ENCODE data around the gene PUM2.

The PUM2 gene

DNA sequence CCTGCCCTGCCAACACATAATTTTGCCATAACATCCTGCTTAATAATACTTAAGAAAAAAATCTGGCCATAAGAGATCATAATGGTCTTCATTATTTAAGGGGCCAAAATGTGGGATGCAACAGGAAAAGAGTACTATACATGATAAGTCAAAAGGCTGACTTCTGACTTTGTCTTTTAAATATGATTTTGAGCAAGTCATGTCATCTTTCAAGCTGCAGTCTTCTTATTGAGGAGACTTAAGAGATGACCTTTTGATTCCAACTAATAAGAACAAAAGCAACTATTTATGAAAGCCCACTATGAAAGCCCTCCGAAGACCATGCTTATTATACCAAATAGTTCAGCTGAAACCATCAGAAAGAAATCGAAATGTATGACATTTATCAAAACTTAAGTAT is 41.6 kb downstream of the PUM2 start:
- H3K36me3 ChIP-seq (ENCODE audit: control insufficient read depth, insufficient read depth, low read length), result peaks cover 82% of the 10 kb centered on the region
- H3K4me1 ChIP-seq (ENCODE audit: control insufficient read depth, insufficient read depth, low read length), result no peaks in the 10 kb centered on the region; the same call in 1 of the 2 replicates
- no peaks in the 10 kb centered on the region for H3K27me3 ChIP-seq (ENCODE audit: control insufficient read depth, insufficient read depth, low read length)
- H3K9me3 ChIP-seq (ENCODE audit: control insufficient read depth, insufficient read depth, low read length), result no peaks in the 10 kb centered on the region
- no peak overlapping the region for H3K4me3 ChIP-seq (ENCODE audit: low read depth, low read length)
- H3K9ac ChIP-seq (ENCODE audit: low read depth, low read length), result no peak overlapping the region
- no peak overlapping the region for H3K27ac ChIP-seq (ENCODE audit: low read depth, low read length)

DNA sequence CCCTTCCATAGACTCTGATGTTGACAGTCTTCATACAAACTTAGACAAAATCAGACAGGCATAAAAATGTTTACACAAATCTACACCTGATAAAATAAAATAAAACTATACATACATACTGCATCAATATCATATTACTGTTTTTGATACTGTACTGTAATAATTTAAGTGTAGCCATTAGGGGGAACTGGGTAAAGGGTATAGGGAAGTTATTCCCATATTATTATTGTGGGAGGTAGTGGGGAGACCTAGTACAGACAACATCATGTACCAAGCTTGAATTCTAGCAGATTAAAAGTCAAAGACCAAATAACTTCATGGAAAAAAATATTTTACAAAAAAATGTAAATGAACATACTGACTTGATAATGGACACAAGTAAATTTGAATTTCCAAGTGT is 43.3 kb downstream of the PUM2 start:
- Histone ChIP-seq H3K27ac (ENCODE audit: low read depth, low read length) (no peak overlapping the region), H3K4me1 (ENCODE audit: control insufficient read depth, insufficient read depth, low read length) (no peaks in the 10 kb centered on the region), H3K9me3 (ENCODE audit: control insufficient read depth, insufficient read depth, low read length) (no peaks in the 10 kb centered on the region), H3K9ac (ENCODE audit: low read depth, low read length) (no peak overlapping the region), H3K4me3 (ENCODE audit: low read depth, low read length) (no peak overlapping the region), H3K27me3 (ENCODE audit: control insufficient read depth, insufficient read depth, low read length) (no peaks in the 10 kb centered on the region), H3K36me3 (ENCODE audit: control insufficient read depth, insufficient read depth, low read length) (peaks cover 86% of the 10 kb centered on the region)

DNA sequence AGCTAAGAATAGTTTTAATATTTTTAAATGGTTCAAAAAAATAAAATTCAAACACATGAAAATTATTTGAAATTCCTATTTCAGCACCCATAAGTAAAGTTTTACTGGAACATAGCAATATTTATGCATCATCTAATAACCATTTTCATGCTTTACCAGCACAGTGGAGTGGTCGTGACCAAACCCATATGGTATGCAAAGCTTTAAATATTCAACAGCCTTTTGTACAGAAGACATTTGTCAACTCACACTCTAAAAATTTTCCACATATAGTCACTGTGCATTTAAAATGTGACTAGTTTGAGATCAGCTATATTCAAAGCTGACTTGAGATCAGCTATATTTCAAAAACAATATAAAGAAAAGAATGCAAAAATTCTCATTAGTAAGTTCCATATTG is 46.2 kb downstream of the PUM2 start:
- H3K27me3 ChIP-seq (ENCODE audit: control insufficient read depth, insufficient read depth, low read length), result no peaks in the 10 kb centered on the region
- H3K4me1 ChIP-seq (ENCODE audit: control insufficient read depth, insufficient read depth, low read length), result no peaks in the 10 kb centered on the region
- H3K9me3 ChIP-seq (ENCODE audit: control insufficient read depth, insufficient read depth, low read length), result no peaks in the 10 kb centered on the region
- H3K9ac ChIP-seq (ENCODE audit: low read depth, low read length), result no peak overlapping the region
- peaks cover 83% of the 10 kb centered on the region for H3K36me3 ChIP-seq (ENCODE audit: control insufficient read depth, insufficient read depth, low read length)
- H3K4me3 ChIP-seq (ENCODE audit: low read depth, low read length), result no peak overlapping the region
- no peak overlapping the region for H3K27ac ChIP-seq (ENCODE audit: low read depth, low read length)

DNA sequence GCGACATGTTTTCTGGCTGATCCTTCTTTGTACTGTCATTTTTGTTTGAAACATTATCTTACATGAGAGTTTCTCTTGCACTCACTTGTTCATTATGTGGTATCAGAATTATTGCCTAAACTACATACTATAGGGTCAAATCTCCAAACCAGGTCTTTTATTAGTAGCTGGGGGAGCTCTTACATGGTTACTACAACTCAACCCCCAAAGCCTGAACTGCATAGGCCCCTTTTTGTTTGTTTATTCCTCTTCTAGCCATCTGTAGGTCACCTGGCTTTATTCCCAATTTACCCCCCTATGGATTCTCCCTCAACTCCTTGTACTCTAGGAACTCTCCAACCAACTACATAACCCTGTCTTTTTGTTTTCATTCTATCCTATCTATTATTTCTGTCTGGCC is 46.7 kb downstream of the PUM2 start:
- peaks cover 82% of the 10 kb centered on the region for H3K36me3 ChIP-seq (ENCODE audit: control insufficient read depth, insufficient read depth, low read length)
- no peak overlapping the region for H3K4me3 ChIP-seq (ENCODE audit: low read depth, low read length)
- no peak overlapping the region for H3K27ac ChIP-seq (ENCODE audit: low read depth, low read length)
- H3K27me3 ChIP-seq (ENCODE audit: control insufficient read depth, insufficient read depth, low read length), result no peaks in the 10 kb centered on the region
- no peak overlapping the region for H3K9ac ChIP-seq (ENCODE audit: low read depth, low read length)
- H3K4me1 ChIP-seq (ENCODE audit: control insufficient read depth, insufficient read depth, low read length), result no peaks in the 10 kb centered on the region
- H3K9me3 ChIP-seq (ENCODE audit: control insufficient read depth, insufficient read depth, low read length), result no peaks in the 10 kb centered on the region

- Histone ChIP-seq H3K27ac (ENCODE audit: low read depth, low read length) (no peak overlapping the region), H3K4me1 (ENCODE audit: control insufficient read depth, insufficient read depth, low read length) (no peaks in the 10 kb centered on the region), H3K9me3 (ENCODE audit: control insufficient read depth, insufficient read depth, low read length) (no peaks in the 10 kb centered on the region), H3K9ac (ENCODE audit: low read depth, low read length) (no peak overlapping the region), H3K27me3 (ENCODE audit: control insufficient read depth, insufficient read depth, low read length) (no peaks in the 10 kb centered on the region), H3K36me3 (ENCODE audit: control insufficient read depth, insufficient read depth, low read length) (peaks cover 81% of the 10 kb centered on the region), H3K4me3 (ENCODE audit: low read depth, low read length) (no peak overlapping the region)
Measured at GRCh38 chr2:20302019-20302418, 48.6 kb downstream of the PUM2 start.

- Histone ChIP-seq H3K36me3 (ENCODE audit: control insufficient read depth, insufficient read depth, low read length) (peaks cover 81% of the 10 kb centered on the region), H3K4me1 (ENCODE audit: control insufficient read depth, insufficient read depth, low read length) (no peaks in the 10 kb centered on the region), H3K4me3 (ENCODE audit: low read depth, low read length) (no peak overlapping the region), H3K9ac (ENCODE audit: low read depth, low read length) (no peak overlapping the region), H3K9me3 (ENCODE audit: control insufficient read depth, insufficient read depth, low read length) (no peaks in the 10 kb centered on the region), H3K27me3 (ENCODE audit: control insufficient read depth, insufficient read depth, low read length) (no peaks in the 10 kb centered on the region), H3K27ac (ENCODE audit: low read depth, low read length) (no peak overlapping the region)
Measured at GRCh38 chr2:20300656-20301055, 50.0 kb downstream of the PUM2 start.

- peaks cover 87% of the 10 kb centered on the region for H3K36me3 ChIP-seq (ENCODE audit: control insufficient read depth, insufficient read depth, low read length)
- no peak overlapping the region for H3K27ac ChIP-seq (ENCODE audit: low read depth, low read length)
- H3K9ac ChIP-seq (ENCODE audit: low read depth, low read length), result no peak overlapping the region
- H3K9me3 ChIP-seq (ENCODE audit: control insufficient read depth, insufficient read depth, low read length), result no peaks in the 10 kb centered on the region
- no peak overlapping the region for H3K4me3 ChIP-seq (ENCODE audit: low read depth, low read length)
- no peaks in the 10 kb centered on the region for H3K4me1 ChIP-seq (ENCODE audit: control insufficient read depth, insufficient read depth, low read length)
- no peaks in the 10 kb centered on the region for H3K27me3 ChIP-seq (ENCODE audit: control insufficient read depth, insufficient read depth, low read length)
Measured at GRCh38 chr2:20299113-20299512, 51.5 kb downstream of the PUM2 start.

DNA sequence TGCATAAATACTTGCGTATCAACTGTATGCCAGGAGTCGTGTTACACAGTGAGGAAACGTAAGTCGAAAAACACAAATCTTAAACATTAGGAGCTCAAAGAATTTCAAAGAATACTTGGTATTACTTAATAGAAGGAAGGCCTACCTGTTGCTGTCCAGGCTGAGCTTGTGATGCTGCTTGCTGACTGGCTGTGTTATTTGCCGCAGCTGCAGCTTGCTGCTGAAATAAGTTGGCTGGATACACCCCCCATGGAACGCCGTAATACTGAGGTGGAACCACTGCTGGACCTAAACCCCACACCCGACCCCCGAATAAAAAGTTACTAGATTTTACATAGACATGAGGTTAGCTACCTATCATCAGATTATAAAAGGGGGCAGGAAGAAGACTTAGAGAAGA is 56.4 kb downstream of the PUM2 start:
- H3K27ac ChIP-seq (ENCODE audit: low read depth, low read length), result no peak overlapping the region
- peaks cover 84% of the 10 kb centered on the region for H3K36me3 ChIP-seq (ENCODE audit: control insufficient read depth, insufficient read depth, low read length)
- peaks cover 5% of the 10 kb centered on the region for H3K4me1 ChIP-seq (ENCODE audit: control insufficient read depth, insufficient read depth, low read length)
- no peak overlapping the region for H3K4me3 ChIP-seq (ENCODE audit: low read depth, low read length)
- no peaks in the 10 kb centered on the region for H3K27me3 ChIP-seq (ENCODE audit: control insufficient read depth, insufficient read depth, low read length)
- H3K9ac ChIP-seq (ENCODE audit: low read depth, low read length), result no peak overlapping the region
- no peaks in the 10 kb centered on the region for H3K9me3 ChIP-seq (ENCODE audit: control insufficient read depth, insufficient read depth, low read length)

DNA sequence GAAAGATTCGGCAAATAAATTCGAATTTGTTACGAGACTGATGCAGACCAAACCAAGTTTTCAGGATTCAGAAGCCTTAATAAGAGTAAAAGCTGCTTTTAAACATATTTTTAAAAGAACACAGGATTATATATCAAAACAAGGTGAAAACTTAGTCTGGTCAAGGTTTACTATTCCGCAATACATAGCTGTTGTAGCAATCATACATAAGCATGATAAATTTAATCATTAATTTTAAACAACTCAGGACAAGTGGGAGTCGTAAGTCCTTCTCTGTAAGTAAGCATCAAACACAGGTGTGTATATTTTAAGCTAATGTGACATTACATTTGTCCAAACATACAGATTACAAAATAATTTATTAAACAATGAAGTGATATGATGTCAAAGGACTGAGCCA is 57.7 kb downstream of the PUM2 start:
- no peaks in the 10 kb centered on the region for H3K27me3 ChIP-seq (ENCODE audit: control insufficient read depth, insufficient read depth, low read length)
- no peak overlapping the region for H3K4me3 ChIP-seq (ENCODE audit: low read depth, low read length)
- peaks cover 86% of the 10 kb centered on the region for H3K36me3 ChIP-seq (ENCODE audit: control insufficient read depth, insufficient read depth, low read length)
- no peaks in the 10 kb centered on the region for H3K9me3 ChIP-seq (ENCODE audit: control insufficient read depth, insufficient read depth, low read length)
- H3K4me1 ChIP-seq (ENCODE audit: control insufficient read depth, insufficient read depth, low read length), result peaks cover 5% of the 10 kb centered on the region
- H3K27ac ChIP-seq (ENCODE audit: low read depth, low read length), result no peak overlapping the region
- no peak overlapping the region for H3K9ac ChIP-seq (ENCODE audit: low read depth, low read length)

- Histone ChIP-seq H3K4me1 (ENCODE audit: control insufficient read depth, insufficient read depth, low read length) (peaks cover 5% of the 10 kb centered on the region), H3K9me3 (ENCODE audit: control insufficient read depth, insufficient read depth, low read length) (no peaks in the 10 kb centered on the region), H3K4me3 (ENCODE audit: low read depth, low read length) (no peak overlapping the region), H3K27ac (ENCODE audit: low read depth, low read length) (peak overlapping the region; percentile 87), H3K27me3 (ENCODE audit: control insufficient read depth, insufficient read depth, low read length) (no peaks in the 10 kb centered on the region), H3K36me3 (ENCODE audit: control insufficient read depth, insufficient read depth, low read length) (peaks cover 84% of the 10 kb centered on the region), H3K9ac (ENCODE audit: low read depth, low read length) (no peak overlapping the region)
Measured at GRCh38 chr2:20291846-20292408, 58.7 kb downstream of the PUM2 start.

GRCh38 chr2:20291106-20291564 is 59.5 kb downstream of the PUM2 start:
- H3K27ac ChIP-seq (ENCODE audit: low read depth, low read length), result peak overlapping the region; percentile 87
- peaks cover 82% of the 10 kb centered on the region for H3K36me3 ChIP-seq (ENCODE audit: control insufficient read depth, insufficient read depth, low read length)
- no peak overlapping the region for H3K9ac ChIP-seq (ENCODE audit: low read depth, low read length)
- H3K27me3 ChIP-seq (ENCODE audit: control insufficient read depth, insufficient read depth, low read length), result no peaks in the 10 kb centered on the region
- H3K9me3 ChIP-seq (ENCODE audit: control insufficient read depth, insufficient read depth, low read length), result no peaks in the 10 kb centered on the region
- peaks cover 5% of the 10 kb centered on the region for H3K4me1 ChIP-seq (ENCODE audit: control insufficient read depth, insufficient read depth, low read length)
- no peak overlapping the region for H3K4me3 ChIP-seq (ENCODE audit: low read depth, low read length)

Data from HUES48 (cell line).